Coronary artery (tissue), 2 donors: ENCODE data around the gene OR4K2.

ENCODE experiments used
- DNase-seq: peaks from one replicate; pipeline ENCODE4 v3.0.0-alpha.2; 2017; ENCODE audit warnings: low spot score
- H3K27ac ChIP-seq, 2 donors: fragments of 200-600 bp; sonication (generic); one replicate each; pipeline ENCODE4 v1.5.1; 2016 to 2019
- H3K4me3 ChIP-seq: fragments of 200-600 bp; sonication (generic); 2 replicates; pipeline ENCODE4 v1.5.1; 2016; ENCODE audit warnings: mild to moderate bottlenecking, moderate library complexity
- TF ChIP-seq, protein P1 (sequence below): fragments of 200-600 bp; sonication (generic); IDR thresholded peaks from one replicate; pipeline ENCODE4 v1.5.1; 2019; ENCODE audit warnings: antibody characterized with exemption

Gene OR4K2

DNA sequence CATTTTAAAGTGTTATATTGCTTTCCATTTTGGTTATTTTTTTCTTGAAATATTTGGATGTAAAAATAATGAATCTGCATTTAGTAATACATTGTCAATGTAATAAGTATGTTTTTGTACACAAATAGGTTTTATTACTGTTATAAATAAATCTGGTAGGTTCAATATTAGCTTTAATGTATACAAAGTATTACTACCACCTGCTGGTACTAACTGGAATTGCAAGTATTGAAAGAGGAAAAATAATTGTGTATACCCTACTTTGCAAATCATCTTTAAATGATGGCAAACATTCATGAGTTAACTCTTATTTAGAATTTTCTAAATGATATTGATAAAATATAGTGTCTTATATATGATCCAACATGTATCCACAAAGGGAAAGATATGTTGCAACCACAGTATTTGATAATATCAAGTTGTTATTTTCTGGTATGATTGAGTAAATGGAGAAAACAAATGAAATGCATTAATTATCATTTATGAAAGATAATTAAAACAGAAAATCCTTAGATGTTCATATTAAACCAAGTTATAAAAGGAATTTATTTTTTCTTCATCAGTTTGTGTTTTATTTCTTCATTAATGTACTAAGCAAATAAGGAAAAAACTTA lies 3.2 kb downstream of the OR4K2 start:
- no peak for DNase-seq
- TF ChIP-seq, protein P1, sequence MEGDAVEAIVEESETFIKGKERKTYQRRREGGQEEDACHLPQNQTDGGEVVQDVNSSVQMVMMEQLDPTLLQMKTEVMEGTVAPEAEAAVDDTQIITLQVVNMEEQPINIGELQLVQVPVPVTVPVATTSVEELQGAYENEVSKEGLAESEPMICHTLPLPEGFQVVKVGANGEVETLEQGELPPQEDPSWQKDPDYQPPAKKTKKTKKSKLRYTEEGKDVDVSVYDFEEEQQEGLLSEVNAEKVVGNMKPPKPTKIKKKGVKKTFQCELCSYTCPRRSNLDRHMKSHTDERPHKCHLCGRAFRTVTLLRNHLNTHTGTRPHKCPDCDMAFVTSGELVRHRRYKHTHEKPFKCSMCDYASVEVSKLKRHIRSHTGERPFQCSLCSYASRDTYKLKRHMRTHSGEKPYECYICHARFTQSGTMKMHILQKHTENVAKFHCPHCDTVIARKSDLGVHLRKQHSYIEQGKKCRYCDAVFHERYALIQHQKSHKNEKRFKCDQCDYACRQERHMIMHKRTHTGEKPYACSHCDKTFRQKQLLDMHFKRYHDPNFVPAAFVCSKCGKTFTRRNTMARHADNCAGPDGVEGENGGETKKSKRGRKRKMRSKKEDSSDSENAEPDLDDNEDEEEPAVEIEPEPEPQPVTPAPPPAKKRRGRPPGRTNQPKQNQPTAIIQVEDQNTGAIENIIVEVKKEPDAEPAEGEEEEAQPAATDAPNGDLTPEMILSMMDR, result no peak
- H3K4me3 ChIP-seq, result no peak overlapping the region
- no peak overlapping the region for H3K27ac ChIP-seq

DNA sequence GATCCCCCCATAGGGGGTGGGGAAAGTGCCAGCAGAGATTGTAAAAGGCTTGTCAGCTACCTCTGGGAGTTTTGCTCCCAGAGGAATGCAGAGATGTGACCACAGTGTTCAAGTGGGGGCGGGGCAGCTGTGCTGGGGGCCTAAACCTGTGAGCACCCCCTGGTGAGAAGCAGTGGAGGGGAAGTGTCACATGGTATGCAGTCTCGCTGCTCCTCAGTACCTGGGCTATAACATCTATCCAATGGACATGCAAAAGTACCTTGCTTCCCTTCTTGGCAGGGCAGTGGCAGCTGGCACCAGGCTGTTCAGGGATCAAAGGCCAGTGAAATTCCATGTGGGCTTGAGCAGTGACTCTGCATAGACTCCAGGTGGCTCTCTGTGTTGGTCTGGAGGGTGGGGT lies 20.3 kb downstream of the OR4K2 start:
- Histone ChIP-seq H3K4me3 (no peak overlapping the region), H3K27ac (no peak overlapping the region)
- TF ChIP-seq, protein P1, result no peak
- no peak for DNase-seq

DNA sequence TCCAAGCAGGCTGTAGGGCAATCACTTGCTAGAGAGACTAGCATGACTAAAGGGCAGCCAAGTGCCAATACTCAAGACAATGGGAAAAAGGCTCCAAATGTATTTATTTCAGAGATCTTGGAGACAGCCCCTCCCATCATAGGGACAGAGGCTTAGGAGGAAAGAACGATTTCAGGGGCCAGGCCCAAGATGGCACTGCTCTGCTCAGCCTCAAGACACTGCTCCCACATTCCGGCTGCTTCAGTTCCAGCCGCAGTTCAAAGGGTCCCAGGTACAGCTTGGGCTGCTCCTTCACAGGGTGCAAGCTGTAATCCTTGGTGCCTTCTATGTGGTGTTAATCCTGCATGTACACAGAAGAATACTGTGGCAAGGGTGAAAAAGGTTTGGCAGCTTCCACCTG lies 26.1 kb downstream of the OR4K2 start:
- TF ChIP-seq, protein P1, result no peak
- Histone ChIP-seq H3K4me3 (no peak overlapping the region), H3K27ac (no peak overlapping the region)
- no peak for DNase-seq

DNA sequence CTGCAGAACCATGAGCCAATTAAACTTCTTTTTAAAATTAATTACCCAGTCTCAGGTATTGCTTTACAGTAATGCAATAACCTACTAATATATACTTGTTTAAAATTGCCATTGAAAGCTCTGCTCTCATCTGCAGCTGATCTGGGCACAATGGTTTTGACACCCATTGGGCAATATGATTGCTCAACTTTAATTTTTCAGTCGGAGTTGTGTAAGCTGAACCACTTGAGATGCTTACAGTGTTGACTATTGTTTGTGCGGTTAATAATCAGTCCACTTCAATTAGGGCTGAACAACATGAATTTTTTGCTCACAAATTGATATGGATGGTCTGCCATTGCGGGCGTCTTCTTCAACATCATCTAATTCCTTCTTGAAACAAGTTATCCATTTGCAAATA lies 27.5 kb downstream of the OR4K2 start:
- DNase-seq, result no peak
- Histone ChIP-seq H3K27ac (no peak overlapping the region), H3K4me3 (no peak overlapping the region)
- TF ChIP-seq, protein P1, result no peak

DNA sequence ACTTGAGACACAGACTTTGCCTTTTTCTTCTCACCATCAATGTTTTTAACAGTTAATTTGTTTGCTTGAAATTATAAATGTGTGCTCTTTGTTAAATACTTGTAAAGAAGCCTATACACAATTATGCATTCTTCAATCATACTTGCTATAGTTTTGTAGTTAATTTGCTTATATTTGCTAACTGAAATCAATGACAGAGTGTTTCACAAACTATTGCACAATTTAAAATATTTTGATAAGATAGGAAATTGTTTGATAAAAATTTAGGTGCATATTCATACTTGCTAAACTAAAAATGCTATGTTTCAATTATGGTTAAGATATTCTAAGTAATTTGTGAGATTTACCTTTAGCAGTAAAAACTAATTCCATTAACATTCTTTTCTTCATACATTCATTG lies 31.7 kb downstream of the OR4K2 start:
- no peak for DNase-seq
- Histone ChIP-seq H3K27ac (no peak overlapping the region), H3K4me3 (no peak overlapping the region)
- TF ChIP-seq, protein P1, result no peak

DNA sequence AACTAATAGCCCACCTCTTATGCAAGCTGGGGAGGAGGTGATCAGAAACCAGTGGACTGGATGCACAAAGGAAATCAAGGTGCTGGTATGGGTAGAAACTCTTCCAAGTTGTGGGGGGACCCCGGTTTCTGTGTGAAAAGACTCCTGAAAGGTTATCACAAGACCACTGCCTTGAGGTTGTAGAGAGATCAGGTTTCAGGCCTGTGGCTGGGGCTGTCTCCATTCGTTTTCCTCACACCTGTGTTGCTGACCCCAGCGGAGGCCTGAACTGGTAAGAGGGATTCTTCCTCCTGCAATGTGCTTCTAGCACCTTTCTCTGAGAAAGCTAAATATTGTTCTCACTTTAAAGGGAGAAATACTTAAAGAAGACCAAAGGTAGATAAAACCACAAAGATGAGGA lies 36.2 kb downstream of the OR4K2 start:
- Histone ChIP-seq H3K27ac (no peak overlapping the region), H3K4me3 (no peak overlapping the region)
- no peak for DNase-seq
- TF ChIP-seq, protein P1, result no peak

DNA sequence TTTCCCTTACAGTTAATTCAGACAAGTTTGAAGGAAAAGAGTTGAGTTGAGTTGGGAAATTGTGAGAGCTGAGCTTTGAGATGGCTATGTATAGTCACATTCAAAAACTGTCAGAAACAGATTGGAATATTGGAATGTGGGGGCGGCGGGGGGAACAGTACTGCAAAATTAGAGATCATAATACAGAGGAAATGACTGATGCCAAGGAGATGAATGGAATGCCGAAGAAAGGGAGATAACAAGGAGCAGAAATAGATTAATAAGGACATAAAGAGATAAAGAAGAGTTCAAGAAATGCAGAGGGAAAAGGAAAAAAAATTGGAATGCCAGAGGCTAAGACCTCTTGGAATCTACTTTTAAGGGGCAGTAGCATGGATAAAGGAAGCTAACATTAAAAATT lies 42.3 kb downstream of the OR4K2 start:
- H3K27ac ChIP-seq, result no peak overlapping the region
- H3K4me3 ChIP-seq, result no peak overlapping the region
- TF ChIP-seq, protein P1, result no peak
- DNase-seq, result no peak
